Bronchus fibroblast of lung (primary cell): ENCODE data around the gene PDCD5. TPM values are rescaled to one million over a fixed set of nuclear protein-coding genes. Genes with fewer than 3 reads are reported as not detected.

Source experiments
- total RNA-seq: library from RNA; depleted of rRNA; stranded (reverse); fragments of >200 nt; gene quantifications from 2 replicates; pipeline ENCODE4 v1.2.3, GENCODE V29; 2015

PDCD5 gene, protein sequence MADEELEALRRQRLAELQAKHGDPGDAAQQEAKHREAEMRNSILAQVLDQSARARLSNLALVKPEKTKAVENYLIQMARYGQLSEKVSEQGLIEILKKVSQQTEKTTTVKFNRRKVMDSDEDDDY
- 262 and 303 TPM in 2 replicates for total RNA-seq

DNA sequence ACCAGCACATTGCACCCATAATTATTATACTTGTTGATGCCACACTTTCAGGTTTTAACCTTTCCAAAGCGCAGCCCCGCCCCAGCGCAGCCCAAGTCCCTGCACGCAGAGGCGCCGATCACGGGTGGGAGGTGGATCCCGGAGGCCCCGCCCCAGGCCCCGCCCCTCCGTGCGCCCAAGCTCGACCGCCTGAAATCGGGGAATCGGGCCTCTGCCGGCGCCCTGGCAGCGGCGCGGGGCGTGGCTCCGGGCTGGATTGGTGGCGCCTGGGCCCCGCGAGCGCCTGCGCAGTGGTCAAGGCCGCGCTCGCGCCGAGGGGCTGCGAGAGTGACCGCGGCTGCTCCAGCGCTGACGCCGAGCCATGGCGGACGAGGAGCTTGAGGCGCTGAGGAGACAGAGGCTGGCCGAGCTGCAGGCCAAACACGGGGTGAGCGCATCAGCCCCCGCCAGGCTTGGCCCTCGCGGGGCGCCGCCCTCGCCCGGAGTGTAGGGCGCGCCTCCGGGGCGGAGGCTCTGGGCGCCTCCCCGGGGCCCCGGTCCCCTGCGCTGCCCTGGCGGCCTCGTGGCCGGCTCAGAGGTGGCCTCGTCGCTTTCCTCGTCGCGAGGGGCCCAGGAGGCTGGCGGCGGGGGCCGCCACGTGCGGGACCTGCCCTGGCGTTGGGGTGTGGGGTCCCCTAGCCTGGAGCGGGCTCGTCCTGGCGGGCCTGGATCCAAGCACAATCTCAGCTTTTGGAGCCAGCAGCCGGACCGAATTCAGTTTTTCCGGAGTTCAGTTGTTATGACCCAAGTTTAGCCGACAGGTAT, at the start of gene PDCD5:
TSS of gene PDCD5 (plus strand) at position 290 of the 804 bp plus-strand sequence. CDS start at position 362, 72 bp downstream.

Other genes starting within 250 kb of the PDCD5 start
- 5.4 and 6.5 TPM in 2 replicates for gene ZNF507, start 235.6 kb upstream of the PDCD5 start, total RNA-seq
- 15.6 and 23.9 TPM in 2 replicates for gene DPY19L3, start 175.4 kb upstream of the PDCD5 start, total RNA-seq
- gene ANKRD27, start 94.0 kb downstream of the PDCD5 start, total RNA-seq, result 17.1 and 19.7 TPM in 2 replicates
- 0.15 and 0.17 TPM in 2 replicates for gene RGS9BP, start 94.7 kb downstream of the PDCD5 start, total RNA-seq
- 6.2 and 7.6 TPM in 2 replicates for gene NUDT19, start 110.6 kb downstream of the PDCD5 start, total RNA-seq
- 0.15 and 0.17 TPM in 2 replicates for gene TDRD12, start 138.6 kb downstream of the PDCD5 start, total RNA-seq